Gastrocnemius medialis (tissue), 4 donors: ENCODE measurements around the gene GLI2.

Experiments used
- POLR2A ChIP-seq, 2 donors: fragments of 450-650 bp; IDR thresholded peaks; one replicate each; pipeline ENCODE4 v1.6.1; 2017; ENCODE audit warnings: antibody characterized with exemption in 2 of 2, mild to moderate bottlenecking in 2 of 2, moderate library complexity in 2 of 2
- TF ChIP-seq, protein P1 (sequence below), 5 experiments: fragments of 450-650 bp in 3 of 5; fragments of 200-600 bp in 2 of 5; sonication (generic) in 2 of 5; IDR thresholded peaks in 4 of 5; conservative IDR thresholded peaks in 1 of 5; 1 replicate in 4 of 5; 2 replicates in 1 of 5; pipeline ENCODE4 v1.5.1; 2016 to 2019; ENCODE audit warnings: antibody characterized with exemption in 5 of 5, mild to moderate bottlenecking in 3 of 5, moderate library complexity in 3 of 5

DNA sequence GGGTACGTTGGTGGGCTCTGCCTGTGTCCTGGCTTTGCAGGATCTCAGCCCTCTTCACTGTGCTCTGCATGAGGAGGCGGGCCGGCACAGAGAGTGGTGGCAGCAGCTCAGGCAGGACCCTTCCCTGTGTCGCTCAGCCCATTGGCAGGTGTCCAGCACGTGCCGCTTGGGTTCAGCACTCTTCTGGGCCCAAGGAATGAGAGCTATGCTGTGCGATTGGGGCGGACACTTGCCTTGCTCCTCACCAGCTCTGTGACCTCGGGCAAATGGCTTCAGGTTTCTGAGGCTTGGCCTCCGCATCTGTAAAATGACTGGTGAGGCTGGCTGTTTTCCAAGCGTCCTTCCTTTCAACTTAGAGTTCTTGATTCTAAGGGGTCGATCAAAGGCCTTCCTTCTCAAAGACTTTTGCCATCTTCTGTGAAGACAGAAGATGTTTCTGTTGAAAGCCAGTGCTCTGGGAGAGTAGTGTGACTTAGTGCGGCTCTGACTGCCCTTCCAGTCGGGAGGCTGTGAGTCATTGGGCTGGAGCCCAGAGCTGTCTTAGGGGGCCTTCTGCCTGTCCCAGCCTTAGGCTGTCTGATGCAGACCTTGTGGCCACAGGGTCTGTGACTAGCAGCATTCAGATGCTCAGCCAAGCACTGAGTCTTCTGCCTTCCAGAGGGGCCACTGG, 35.6 kb downstream of the GLI2 start:
- TF ChIP-seq, protein P1, sequence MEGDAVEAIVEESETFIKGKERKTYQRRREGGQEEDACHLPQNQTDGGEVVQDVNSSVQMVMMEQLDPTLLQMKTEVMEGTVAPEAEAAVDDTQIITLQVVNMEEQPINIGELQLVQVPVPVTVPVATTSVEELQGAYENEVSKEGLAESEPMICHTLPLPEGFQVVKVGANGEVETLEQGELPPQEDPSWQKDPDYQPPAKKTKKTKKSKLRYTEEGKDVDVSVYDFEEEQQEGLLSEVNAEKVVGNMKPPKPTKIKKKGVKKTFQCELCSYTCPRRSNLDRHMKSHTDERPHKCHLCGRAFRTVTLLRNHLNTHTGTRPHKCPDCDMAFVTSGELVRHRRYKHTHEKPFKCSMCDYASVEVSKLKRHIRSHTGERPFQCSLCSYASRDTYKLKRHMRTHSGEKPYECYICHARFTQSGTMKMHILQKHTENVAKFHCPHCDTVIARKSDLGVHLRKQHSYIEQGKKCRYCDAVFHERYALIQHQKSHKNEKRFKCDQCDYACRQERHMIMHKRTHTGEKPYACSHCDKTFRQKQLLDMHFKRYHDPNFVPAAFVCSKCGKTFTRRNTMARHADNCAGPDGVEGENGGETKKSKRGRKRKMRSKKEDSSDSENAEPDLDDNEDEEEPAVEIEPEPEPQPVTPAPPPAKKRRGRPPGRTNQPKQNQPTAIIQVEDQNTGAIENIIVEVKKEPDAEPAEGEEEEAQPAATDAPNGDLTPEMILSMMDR (IDR thresholded peaks at IDR 0.05 in 4 of 5, conservative IDR thresholded peaks at IDR 0.05 in 1 of 5) = no peak
- TF ChIP-seq POLR2A (IDR thresholded peaks at IDR 0.05) = no peak
